ENCODE results near the gene OR51L1. TPM values are rescaled to one million over a fixed set of nuclear protein-coding genes. Genes with fewer than 3 reads are reported as not detected.
A peak's percentile ranks its signal among the peaks of the same experiment; 100 is the strongest.

Gene OR51L1
- polyA plus RNA-seq, 3 donors = not detected

- Mint-ChIP-seq H3K27ac (no peak overlapping the region), H3K4me3 (no peak overlapping the region), H3K9me3 (peaks cover 0 to 3% (median 0%) of the 10 kb centered on the region in 7 donors), H3K36me3 (no peaks in the 10 kb centered on the region), H3K27me3 (ENCODE audit: low read depth in 3 of 3) (peaks cover 0 to 2% (median 1%) of the 10 kb centered on the region in 3 donors), H3K4me1 (no peaks in the 10 kb centered on the region)
- no peaks in the 10 kb centered on the region for H3K27me3 ChIP-seq (ENCODE audit: control insufficient read depth in 2 of 2, insufficient read depth in 2 of 2, low read length in 2 of 2)
- H3K36me3 ChIP-seq (replicated peaks in 1 of 2; ENCODE audit: control insufficient read depth in 1 of 2, insufficient read depth in 2 of 2, low read length in 2 of 2) = no peaks in the 10 kb centered on the region
- H3K27ac ChIP-seq (ENCODE audit: low read depth in 1 of 2, low read length in 2 of 2) = no peak overlapping the region
- intact Hi-C loops (cut with micrococcal nuclease) = no loop called here
- no peak overlapping the region for H3K9ac ChIP-seq (ENCODE audit: insufficient read depth, low read length, poor library complexity, severe bottlenecking)
- WGBS (ENCODE audit: insufficient coverage) = no CpG with 5 or more reads among the region's 2 CpGs
- H3K4me1 ChIP-seq (ENCODE audit: control insufficient read depth in 1 of 2, insufficient read depth in 2 of 2, low read length in 2 of 2) = no peaks in the 10 kb centered on the region
- no peak for TF ChIP-seq CTCF (IDR thresholded peaks at IDR 0.05)
- DNase-seq = no peak
- H2AFZ ChIP-seq (ENCODE audit: insufficient read depth, low read depth, low read length, poor library complexity, severe bottlenecking) = no peak overlapping the region
- no peaks in the 10 kb centered on the region for H4K20me1 ChIP-seq (ENCODE audit: insufficient read depth, low read length)
- no peaks in the 10 kb centered on the region for H3K79me2 ChIP-seq (ENCODE audit: insufficient read depth, low read length)
- H3K9me3 ChIP-seq (replicated peaks in 1 of 2; ENCODE audit: control insufficient read depth in 1 of 2, insufficient read depth in 1 of 2, low read length in 2 of 2) = no peaks in the 10 kb centered on the region
- H3K4me2 ChIP-seq (replicated peaks; ENCODE audit: extremely low read depth, low read length, poor library complexity, severe bottlenecking) = no peak overlapping the region
- H3K4me3 ChIP-seq (replicated peaks in 1 of 3; ENCODE audit: low read depth in 2 of 3, low read length in 3 of 3) = no peak overlapping the region
Observed at GRCh38 chr11:5043380-5043779, 48.7 kb downstream of the OR51L1 start.

GRCh38 chr11:5046226-5046625 lies 51.6 kb downstream of the OR51L1 start, which contains the start of gene OR52J3:
TSS of gene OR52J3 (plus strand) at chr11:5046526. CDS start at chr11:5046526, 0 bp downstream.
- no peaks in the 10 kb centered on the region for H3K79me2 ChIP-seq (ENCODE audit: insufficient read depth, low read length)
- H3K4me1 Mint-ChIP-seq = no peaks in the 10 kb centered on the region
- H3K4me1 ChIP-seq (ENCODE audit: control insufficient read depth in 1 of 2, insufficient read depth in 2 of 2, low read length in 2 of 2) = no peaks in the 10 kb centered on the region
- H3K4me3 ChIP-seq (replicated peaks in 1 of 3; ENCODE audit: low read depth in 2 of 3, low read length in 3 of 3) = no peak within 1 kb of the TSS
- no peak within 1 kb of the TSS for H2AFZ ChIP-seq (ENCODE audit: insufficient read depth, low read depth, low read length, poor library complexity, severe bottlenecking)
- intact Hi-C loops (cut with micrococcal nuclease) = no loop called here
- no peak within 1 kb of the TSS for H3K9ac ChIP-seq (ENCODE audit: insufficient read depth, low read length, poor library complexity, severe bottlenecking)
- H3K27me3 ChIP-seq (ENCODE audit: control insufficient read depth in 2 of 2, insufficient read depth in 2 of 2, low read length in 2 of 2) = no peaks in the 10 kb centered on the region
- H3K27ac ChIP-seq (ENCODE audit: low read depth in 1 of 2, low read length in 2 of 2) = no peak within 1 kb of the TSS
- peaks cover 0 to 3% (median 0%) of the 10 kb centered on the region in 7 donors for H3K9me3 Mint-ChIP-seq
- peak within 1 kb of the TSS in 1 of 7 donors; percentile 20 for H3K27ac Mint-ChIP-seq
- no peaks in the 10 kb centered on the region for H3K36me3 ChIP-seq (replicated peaks in 1 of 2; ENCODE audit: control insufficient read depth in 1 of 2, insufficient read depth in 2 of 2, low read length in 2 of 2)
- H3K4me2 ChIP-seq (replicated peaks; ENCODE audit: extremely low read depth, low read length, poor library complexity, severe bottlenecking) = no peak within 1 kb of the TSS
- H3K36me3 Mint-ChIP-seq = no peaks in the 10 kb centered on the region
- no peaks in the 10 kb centered on the region for H4K20me1 ChIP-seq (ENCODE audit: insufficient read depth, low read length)
- H3K4me3 Mint-ChIP-seq = no peak within 1 kb of the TSS
- DNase-seq = no peak
- H3K27me3 Mint-ChIP-seq (ENCODE audit: low read depth in 3 of 3) = peaks cover 0 to 2% (median under 1%) of the 10 kb centered on the region in 3 donors
- no peaks in the 10 kb centered on the region for H3K9me3 ChIP-seq (replicated peaks in 1 of 2; ENCODE audit: control insufficient read depth in 1 of 2, insufficient read depth in 1 of 2, low read length in 2 of 2)
- 85% methylated on average over 1 of the region's 1 CpG for WGBS (ENCODE audit: insufficient coverage)
- TF ChIP-seq CTCF (IDR thresholded peaks at IDR 0.05) = no peak
